ENCODE results near the gene ETFA.

Gene ETFA

GRCh38 chr15:76209942-76210341 lies 101.3 kb downstream of the ETFA start:
- H3K4me3 ChIP-seq (ENCODE audit: extremely low read depth, insufficient read depth, low read length, poor library complexity, severe bottlenecking) = no peak overlapping the region
- no peaks in the 10 kb centered on the region for H3K9me3 ChIP-seq (ENCODE audit: control insufficient read depth, low read length)
- H3K4me1 ChIP-seq (ENCODE audit: control insufficient read depth, insufficient read depth, low read length, poor library complexity, severe bottlenecking) = no peaks in the 10 kb centered on the region
- no peak overlapping the region for H3K27ac ChIP-seq (ENCODE audit: low read depth, low read length, severe bottlenecking)
- WGBS, 2 experiments (ENCODE audit: insufficient coverage in 2 of 2) = 93 to 94% methylated on average over 2 to 3 of the region's 3 CpGs
- peaks cover 57% of the 10 kb centered on the region for H3K36me3 ChIP-seq (ENCODE audit: control insufficient read depth, insufficient read depth, low read length)

- WGBS, 2 experiments (ENCODE audit: insufficient coverage in 2 of 2) = 90% methylated on average over 1 of the region's 1 CpG
- Histone ChIP-seq H3K27ac (ENCODE audit: low read depth, low read length, severe bottlenecking) (no peak overlapping the region), H3K9me3 (ENCODE audit: control insufficient read depth, low read length) (no peaks in the 10 kb centered on the region), H3K4me1 (ENCODE audit: control insufficient read depth, insufficient read depth, low read length, poor library complexity, severe bottlenecking) (no peaks in the 10 kb centered on the region), H3K4me3 (ENCODE audit: extremely low read depth, insufficient read depth, low read length, poor library complexity, severe bottlenecking) (no peak overlapping the region), H3K36me3 (ENCODE audit: control insufficient read depth, insufficient read depth, low read length) (peaks cover 53% of the 10 kb centered on the region)
These were observed 101.7 kb downstream of the ETFA start for GRCh38 chr15:76209523-76209922.

GRCh38 chr15:76208786-76209424 lies 102.4 kb downstream of the ETFA start:
- no peaks in the 10 kb centered on the region for H3K4me1 ChIP-seq (ENCODE audit: control insufficient read depth, insufficient read depth, low read length, poor library complexity, severe bottlenecking)
- WGBS, 2 experiments (ENCODE audit: insufficient coverage in 2 of 2) = 100% methylated on average over 1 of the region's 2 CpGs
- H3K27ac ChIP-seq (ENCODE audit: low read depth, low read length, severe bottlenecking) = no peak overlapping the region
- no peaks in the 10 kb centered on the region for H3K9me3 ChIP-seq (ENCODE audit: control insufficient read depth, low read length)
- H3K4me3 ChIP-seq (ENCODE audit: extremely low read depth, insufficient read depth, low read length, poor library complexity, severe bottlenecking) = no peak overlapping the region
- peaks cover 47% of the 10 kb centered on the region for H3K36me3 ChIP-seq (ENCODE audit: control insufficient read depth, insufficient read depth, low read length)

GRCh38 chr15:76208084-76208785 lies 103.0 kb downstream of the ETFA start:
- H3K27ac ChIP-seq (ENCODE audit: low read depth, low read length, severe bottlenecking) = no peak overlapping the region
- H3K9me3 ChIP-seq (ENCODE audit: control insufficient read depth, low read length) = no peaks in the 10 kb centered on the region
- no peak overlapping the region for H3K4me3 ChIP-seq (ENCODE audit: extremely low read depth, insufficient read depth, low read length, poor library complexity, severe bottlenecking)
- WGBS, 2 experiments (ENCODE audit: insufficient coverage in 2 of 2) = 91 to 98% methylated on average over 7 to 8 of the region's 8 CpGs
- no peaks in the 10 kb centered on the region for H3K4me1 ChIP-seq (ENCODE audit: control insufficient read depth, insufficient read depth, low read length, poor library complexity, severe bottlenecking)
- H3K36me3 ChIP-seq (ENCODE audit: control insufficient read depth, insufficient read depth, low read length) = peaks cover 42% of the 10 kb centered on the region

- H3K4me1 ChIP-seq (ENCODE audit: control insufficient read depth, insufficient read depth, low read length, poor library complexity, severe bottlenecking) = no peaks in the 10 kb centered on the region
- H3K36me3 ChIP-seq (ENCODE audit: control insufficient read depth, insufficient read depth, low read length) = peaks cover 29% of the 10 kb centered on the region
- H3K27ac ChIP-seq (ENCODE audit: low read depth, low read length, severe bottlenecking) = no peak overlapping the region
- 94% methylated on average over 4 of the region's 4 CpGs; no CpG with 5 or more reads in 1 of the 2 experiments for WGBS, 2 experiments (ENCODE audit: insufficient coverage in 2 of 2)
- H3K4me3 ChIP-seq (ENCODE audit: extremely low read depth, insufficient read depth, low read length, poor library complexity, severe bottlenecking) = no peak overlapping the region
- H3K9me3 ChIP-seq (ENCODE audit: control insufficient read depth, low read length) = no peaks in the 10 kb centered on the region
These were observed 104.8 kb downstream of the ETFA start for GRCh38 chr15:76206325-76206976.

GRCh38 chr15:76204916-76205460 lies 106.3 kb downstream of the ETFA start:
- no peaks in the 10 kb centered on the region for H3K4me1 ChIP-seq (ENCODE audit: control insufficient read depth, insufficient read depth, low read length, poor library complexity, severe bottlenecking)
- peaks cover 15% of the 10 kb centered on the region for H3K36me3 ChIP-seq (ENCODE audit: control insufficient read depth, insufficient read depth, low read length)
- H3K27ac ChIP-seq (ENCODE audit: low read depth, low read length, severe bottlenecking) = no peak overlapping the region
- H3K4me3 ChIP-seq (ENCODE audit: extremely low read depth, insufficient read depth, low read length, poor library complexity, severe bottlenecking) = no peak overlapping the region
- WGBS, 2 experiments (ENCODE audit: insufficient coverage in 2 of 2) = 91 to 96% methylated on average over 5 to 8 of the region's 11 CpGs
- H3K9me3 ChIP-seq (ENCODE audit: control insufficient read depth, low read length) = no peaks in the 10 kb centered on the region

- Histone ChIP-seq H3K9me3 (ENCODE audit: control insufficient read depth, low read length) (no peaks in the 10 kb centered on the region), H3K4me1 (ENCODE audit: control insufficient read depth, insufficient read depth, low read length, poor library complexity, severe bottlenecking) (no peaks in the 10 kb centered on the region), H3K4me3 (ENCODE audit: extremely low read depth, insufficient read depth, low read length, poor library complexity, severe bottlenecking) (no peak overlapping the region), H3K27ac (ENCODE audit: low read depth, low read length, severe bottlenecking) (no peak overlapping the region), H3K36me3 (ENCODE audit: control insufficient read depth, insufficient read depth, low read length) (peaks cover 9% of the 10 kb centered on the region)
- 92 to 98% methylated on average over 11 to 15 of the region's 18 CpGs for WGBS, 2 experiments (ENCODE audit: insufficient coverage in 2 of 2)
These were observed 107.0 kb downstream of the ETFA start for GRCh38 chr15:76204109-76204845.

GRCh38 chr15:76203346-76204108 lies 107.7 kb downstream of the ETFA start:
- no peak overlapping the region for H3K4me3 ChIP-seq (ENCODE audit: extremely low read depth, insufficient read depth, low read length, poor library complexity, severe bottlenecking)
- peaks cover 5% of the 10 kb centered on the region for H3K36me3 ChIP-seq (ENCODE audit: control insufficient read depth, insufficient read depth, low read length)
- H3K27ac ChIP-seq (ENCODE audit: low read depth, low read length, severe bottlenecking) = no peak overlapping the region
- H3K9me3 ChIP-seq (ENCODE audit: control insufficient read depth, low read length) = no peaks in the 10 kb centered on the region
- no peaks in the 10 kb centered on the region for H3K4me1 ChIP-seq (ENCODE audit: control insufficient read depth, insufficient read depth, low read length, poor library complexity, severe bottlenecking)
- 89 to 90% methylated on average over 18 of the region's 23 CpGs for WGBS, 2 experiments (ENCODE audit: insufficient coverage in 2 of 2)

- Histone ChIP-seq H3K4me1 (ENCODE audit: control insufficient read depth, insufficient read depth, low read length, poor library complexity, severe bottlenecking) (peaks cover 9% of the 10 kb centered on the region), H3K4me3 (ENCODE audit: extremely low read depth, insufficient read depth, low read length, poor library complexity, severe bottlenecking) (no peak overlapping the region), H3K36me3 (ENCODE audit: control insufficient read depth, insufficient read depth, low read length) (peaks cover 3% of the 10 kb centered on the region), H3K9me3 (ENCODE audit: control insufficient read depth, low read length) (no peaks in the 10 kb centered on the region), H3K27ac (ENCODE audit: low read depth, low read length, severe bottlenecking) (no peak overlapping the region)
- 88 to 94% methylated on average over 3 of the region's 6 CpGs for WGBS, 2 experiments (ENCODE audit: insufficient coverage in 2 of 2)
These were observed 109.6 kb downstream of the ETFA start for GRCh38 chr15:76201536-76202255.
